A549 (cell line): ENCODE results near the gene TMEM119. TPM values are rescaled to one million over a fixed set of nuclear protein-coding genes. Genes with fewer than 3 reads are reported as not detected.

Experiments
- ATAC-seq, 2 experiments: fragments of 200-7000 bp in 1 of 2; fragments of >200 bp in 1 of 2; cut with Nextera tagmentation in 1 of 2; cut with Tn5 transposase in 1 of 2; 3 replicates each; pipeline versions ENCODE4 v1.8.0 to v1.9.1; 2018 to 2020; ENCODE audit warnings: mild to moderate bottlenecking in 1 of 2, moderate library complexity in 1 of 2
- CTCF ChIA-PET: fragments of 300-600 bp; sonication (Branson Sonifier 250); formaldehyde crosslinking; extraction: SDS; loops from one replicate; lab custom pipeline; 2021; ENCODE audit warnings: antibody characterized with exemption, inconsistent platforms; lab: Yijun Ruan, JAX
- POLR2A ChIA-PET: fragments of 350-600 bp; formaldehyde crosslinking; extraction: SDS; loops from one replicate; lab custom pipeline; 2021; ENCODE audit warnings: antibody characterized with exemption, inconsistent platforms; lab: Yijun Ruan, JAX
- DNase-seq, 2 experiments: peaks; one replicate each; pipeline versions ENCODE4 v3.0.0 to v3.0.0-alpha.2; 2011 to 2016; ENCODE audit warnings: low read depth in 1 of 2, low spot score in 1 of 2
- FAIRE-seq: peaks from 2 replicates; lab custom pipeline; 2011; peaks lifted over from hg19 to GRCh38; lab: Jason Lieb, UNC
- H3K27ac ChIP-seq, 2 experiments: fragments of >200 bp; sonication (Bioruptor Twin); formaldehyde crosslinking; 3 replicates each; pipeline ENCODE4 v1.5.1; 2016 to 2017
- H3K4me1 ChIP-seq: fragments of >200 bp; sonication (Bioruptor Twin); formaldehyde crosslinking; 3 replicates; pipeline ENCODE4 v1.6.1; 2016
- H3K4me2 ChIP-seq: fragments of >200 bp; sonication (Bioruptor Twin); formaldehyde crosslinking; 3 replicates; pipeline ENCODE4 v1.6.1; 2016
- H3K4me3 ChIP-seq: fragments of >200 bp; sonication (Bioruptor Twin); formaldehyde crosslinking; 3 replicates; pipeline ENCODE4 v1.5.1; 2016
- H3K9me3 ChIP-seq: fragments of >200 bp; sonication (Bioruptor Twin); formaldehyde crosslinking; 3 replicates; pipeline ENCODE4 v1.6.1; 2016
- ATOH8 ChIP-seq: fragments of 250-450 bp; sonication (Bioruptor Pico); IDR thresholded peaks from 2 replicates; pipeline ENCODE4 v1.5.0; 2020; ENCODE audit warnings: low read depth, mild to moderate bottlenecking, moderate library complexity
- BCL3 ChIP-seq: fragments of >200 bp; sonication (Bioruptor Twin); formaldehyde crosslinking; IDR thresholded peaks from 3 replicates; pipeline ENCODE4 v1.6.1; 2016
- BHLHE40 ChIP-seq: IDR thresholded peaks from 2 replicates; pipeline ENCODE4 v1.6.1; 2012; ENCODE audit warnings: low read depth, low read length, inconsistent platforms
- CBX8 ChIP-seq: fragments of 200-600 bp; sonication (generic); IDR thresholded peaks from 2 replicates; pipeline ENCODE4 v1.6.1; 2016
- CTCF ChIP-seq: fragments of >200 bp; sonication (Bioruptor Twin); formaldehyde crosslinking; IDR thresholded peaks from 3 replicates; pipeline ENCODE4 v1.5.1; 2016
- E2F6 ChIP-seq: IDR thresholded peaks from 2 replicates; pipeline ENCODE4 v1.6.1; 2012; ENCODE audit warnings: low read depth, borderline replicate concordance
- EHMT2 ChIP-seq: fragments of 200-600 bp; sonication (generic); IDR thresholded peaks from 2 replicates; pipeline ENCODE4 v1.6.1; 2016; ENCODE audit warnings: antibody characterized with exemption, low read depth, mild to moderate bottlenecking, moderate library complexity
- ELK1 ChIP-seq: fragments of 150-350 bp; IDR thresholded peaks from 2 replicates; pipeline ENCODE4 v1.6.1; 2014; ENCODE audit warnings: low read depth, mild to moderate bottlenecking, low read length
- JUN ChIP-seq, 2 experiments: fragments of >200 bp; sonication (Bioruptor Twin); formaldehyde crosslinking; IDR thresholded peaks; 2 replicates in 1 of 2; 3 replicates in 1 of 2; pipeline ENCODE4 v1.6.1; 2016 to 2017
- MAZ ChIP-seq: fragments of 150-350 bp; IDR thresholded peaks from 2 replicates; pipeline ENCODE4 v1.6.1; 2014; ENCODE audit warnings: antibody characterized with exemption, low read depth, low read length, borderline replicate concordance
- POLR2AphosphoS2 ChIP-seq: conservative IDR thresholded peaks from 2 replicates; pipeline ENCODE4 v1.6.1; 2012; ENCODE audit warnings: low read length, improper control_type of control experiment, inconsistent platforms
- RARB ChIP-seq: fragments of 250-450 bp; sonication (Bioruptor Pico); IDR thresholded peaks from 2 replicates; pipeline ENCODE4 v1.8.0; 2021; ENCODE audit warnings: mild to moderate bottlenecking, moderate library complexity
- RCOR1 ChIP-seq: fragments of 150-350 bp; IDR thresholded peaks from 2 replicates; pipeline ENCODE4 v1.6.1; 2014; ENCODE audit warnings: antibody characterized with exemption, low read length, low read depth
- RFX5 ChIP-seq: fragments of 450-650 bp; IDR thresholded peaks from 2 replicates; pipeline ENCODE4 v1.7.1; 2014; ENCODE audit warnings: antibody characterized with exemption, mild to moderate bottlenecking, moderate library complexity
- RNF2 ChIP-seq: fragments of 200-600 bp; sonication (generic); IDR thresholded peaks from 2 replicates; pipeline ENCODE4 v1.6.1; 2016; ENCODE audit warnings: low read depth, mild to moderate bottlenecking, antibody characterized with exemption, moderate library complexity, borderline replicate concordance
- SMC3 ChIP-seq: fragments of >200 bp; sonication (Bioruptor Twin); formaldehyde crosslinking; IDR thresholded peaks from 3 replicates; pipeline ENCODE4 v1.6.1; 2018; ENCODE audit warnings: inconsistent platforms
- TFCP2L1 ChIP-seq: fragments of 250-450 bp; sonication (Bioruptor Pico); IDR thresholded peaks from 2 replicates; pipeline ENCODE4 v1.5.0; 2021; ENCODE audit warnings: mild to moderate bottlenecking
- USF2 ChIP-seq: fragments of 450-650 bp; IDR thresholded peaks from 2 replicates; pipeline ENCODE4 v1.6.1; 2014; ENCODE audit warnings: antibody characterized with exemption
- ZNF302 ChIP-seq: fragments of 250-450 bp; sonication (Bioruptor Pico); IDR thresholded peaks from 2 replicates; pipeline ENCODE4 v1.9.0; 2021; ENCODE audit warnings: inconsistent platforms, mild to moderate bottlenecking, moderate library complexity
- ZSCAN20 ChIP-seq: fragments of 250-450 bp; sonication (Bioruptor Pico); IDR thresholded peaks from 2 replicates; pipeline ENCODE4 v1.8.0; 2022; ENCODE audit warnings: mild to moderate bottlenecking, moderate library complexity
- WGBS: methylation state at CpG from one replicate; pipeline ENCODE4 v1.1.6; 2017; ENCODE audit errors: missing lambda C conversion rate; 5-methylcytosine and 5-hydroxymethylcytosine counted together
- polyA plus RNA-seq, 4 experiments: library from polyadenylated mRNA; depleted of rRNA in 3 of 4; stranded (reverse); fragments of >200 nt; fragmentation: RNase III in 1 of 4; extraction: RNeasy Plus Mini Kit Qiagen cat#74134 plus additional on column Dnase treatment in 1 of 4; gene quantifications; 2 replicates in 3 of 4; 3 replicates in 1 of 4; pipeline ENCODE4 v1.2.3, GENCODE V29; 2011 to 2017

Gene TMEM119
- polyA plus RNA-seq, 2 of the 4 experiments (the other 2 are of a cell fraction) = not detected

- WGBS = 91% methylated on average over 8 of the region's 8 CpGs
- H3K4me2 ChIP-seq = no peak overlapping the region
- DNase-seq (no peak), ATAC-seq (no peak), FAIRE-seq (no peak)
- H3K4me1 ChIP-seq = peaks cover 19% of the 10 kb centered on the region
- TF ChIP-seq BHLHE40 (no peak), E2F6 (no peak), RARB (CRISPR knock-in tag) (no peak), USF2 (no peak), TFCP2L1 (CRISPR knock-in tag) (no peak), ZNF302 (CRISPR knock-in tag) (no peak), SMC3 (no peak), ELK1 (no peak), RFX5 (no peak), EHMT2 (no peak), ATOH8 (no peak), CBX8 (no peak), RNF2 (no peak), JUN (IDR thresholded peaks at IDR 0.05) (no peak), BCL3 (no peak), MAZ (no peak)
- peak overlapping the region in 1 of 2 experiments; percentile 25; a peak in 1 of 6 replicates for H3K27ac ChIP-seq
- H3K4me3 ChIP-seq = no peak overlapping the region
- no peaks in the 10 kb centered on the region for H3K9me3 ChIP-seq
- ChIA-PET POLR2A (no interaction called here), CTCF (interaction anchor here (1.5 to 20.7 kb wide), 3 partner anchors 22 to 193 kb away, joined by 4 to 533 read pairs (median 4); partner anchors contain the start of genes ISCU and SART3)
Observed at GRCh38 chr12:108610336-108610815, 12.5 kb upstream of the TMEM119 start.

- DNase-seq (no peak), ATAC-seq (no peak), FAIRE-seq (no peak)
- POLR2A ChIA-PET = no interaction called here
- Histone ChIP-seq H3K27ac (no peak overlapping the region), H3K4me1 (peaks cover 19% of the 10 kb centered on the region), H3K4me2 (no peak overlapping the region)
- CTCF ChIA-PET = interaction anchor here (1.5 to 20.7 kb wide), 3 partner anchors 9 to 194 kb away, joined by 4 to 533 read pairs (median 166); partner anchors contain the start of genes ISCU and SART3
- TF ChIP-seq MAZ = no peak
- TF ChIP-seq ATOH8 = no peak
- TF ChIP-seq RARB (CRISPR knock-in tag) = no peak
- no peak for TF ChIP-seq POLR2AphosphoS2
- TF ChIP-seq CTCF = no peak
- no peak for TF ChIP-seq RFX5
- TF ChIP-seq ELK1 = no peak
- no peak for TF ChIP-seq ZSCAN20
- TF ChIP-seq RCOR1 = no peak
- TF ChIP-seq SMC3 = no peak
- TF ChIP-seq, all 56 proteins: peak for 0
- WGBS = 84% methylated on average over 16 of the region's 21 CpGs
- Histone ChIP-seq H3K9me3 (no peaks in the 10 kb centered on the region), H3K4me3 (no peak overlapping the region)
Observed at GRCh38 chr12:108609537-108610335, 11.9 kb upstream of the TMEM119 start.
